Islet of Langerhans (tissue), 1 donor: ENCODE data around the gene NACC1.

ENCODE experiments used
- FAIRE-seq: peaks from one replicate; lab custom pipeline; 2011; peaks lifted over from hg19 to GRCh38; lab: Jason Lieb, UNC

NACC1 gene

GRCh38 chr19:13117772-13118423 is at the start of gene NACC1:
Gene NACC1 (plus strand): TSS chr19:13118264. CDS start chr19:13135208, 16,944 bp downstream.
- FAIRE-seq: no peak

DNA sequence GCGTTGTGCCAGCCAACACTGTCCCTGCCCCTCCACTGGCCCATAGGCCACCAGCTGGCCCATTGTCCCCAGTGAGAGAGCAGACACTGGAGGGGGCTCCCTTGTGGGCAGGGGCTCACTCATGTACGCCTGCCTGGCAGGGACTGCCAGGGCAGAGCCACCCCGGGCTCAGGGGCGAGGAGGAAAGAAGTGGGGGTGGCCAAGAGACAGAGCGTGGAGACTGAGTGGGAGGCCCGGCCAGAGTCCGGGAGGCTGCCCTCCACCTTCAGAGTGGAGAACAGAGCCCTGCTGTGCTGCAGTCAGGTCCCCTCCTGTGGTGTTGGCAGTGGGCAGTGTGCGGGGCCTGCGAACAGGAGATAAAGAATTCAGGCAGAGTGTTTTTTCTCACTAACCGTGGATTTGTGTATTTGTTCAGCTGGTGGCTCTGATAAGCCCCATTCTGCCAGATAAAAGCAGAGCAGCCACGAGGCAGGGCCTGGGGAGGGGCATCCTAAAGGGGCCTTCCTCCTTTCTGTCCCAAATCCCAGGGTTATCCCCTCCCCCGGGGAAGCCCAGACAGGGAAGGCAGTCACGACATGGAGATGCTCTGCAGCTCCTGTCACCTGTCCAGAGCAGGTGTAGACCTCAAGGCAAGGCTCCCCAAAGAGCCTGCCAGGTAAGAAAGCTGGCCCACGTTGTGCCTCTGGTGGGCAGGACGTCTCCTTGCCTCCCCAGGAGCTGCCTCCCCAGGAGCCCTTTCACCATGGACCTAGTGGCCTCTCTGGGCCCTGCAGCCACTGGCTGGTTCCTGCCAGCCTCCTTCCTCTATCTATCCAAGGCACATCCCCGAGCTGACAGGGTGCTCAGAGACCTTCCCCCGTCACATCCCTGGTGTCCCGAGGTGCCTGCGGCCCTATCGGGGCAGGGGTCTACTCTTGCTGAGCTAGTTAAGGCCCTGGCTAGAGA is 48.4 kb upstream of the NACC1 start:
- no peak for FAIRE-seq

DNA sequence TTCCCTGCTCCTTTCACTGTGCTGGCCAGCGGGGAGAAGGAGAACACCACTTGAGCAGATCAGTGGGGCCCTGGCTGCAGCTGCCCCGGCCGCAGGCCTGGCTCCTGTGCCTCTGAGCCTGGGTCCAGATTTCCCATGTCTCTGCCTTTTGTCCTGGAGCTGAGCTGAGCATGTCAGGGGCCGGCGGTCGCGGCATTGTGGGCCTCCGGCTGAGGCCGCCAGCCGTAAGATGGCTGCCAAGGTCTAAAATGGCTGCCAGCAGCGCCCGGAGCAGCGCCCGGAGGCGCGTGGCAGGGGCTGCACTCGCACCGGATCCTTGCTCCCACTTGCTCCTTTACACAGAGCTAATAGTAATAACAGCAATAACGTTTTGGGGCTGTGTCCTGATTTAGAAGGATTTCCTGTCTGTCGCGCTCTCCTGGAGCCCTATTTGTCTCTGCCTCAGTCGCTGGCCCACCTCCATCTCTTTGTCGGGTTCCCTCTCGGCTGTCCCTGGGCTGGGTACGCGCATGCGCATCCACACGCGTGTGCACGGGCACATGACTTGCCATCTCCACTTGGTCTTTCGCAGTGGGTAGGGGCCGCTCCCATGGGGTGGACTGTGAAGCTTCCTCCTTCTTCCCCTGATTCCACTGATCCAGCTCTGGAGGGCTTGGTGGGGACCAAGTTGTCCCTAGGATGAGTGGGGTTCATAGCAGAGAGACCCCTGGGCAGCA is 47.5 kb upstream of the NACC1 start:
- FAIRE-seq: no peak

- no peak for FAIRE-seq
These were observed 46.4 kb upstream of the NACC1 start for GRCh38 chr19:13071444-13072187.

DNA sequence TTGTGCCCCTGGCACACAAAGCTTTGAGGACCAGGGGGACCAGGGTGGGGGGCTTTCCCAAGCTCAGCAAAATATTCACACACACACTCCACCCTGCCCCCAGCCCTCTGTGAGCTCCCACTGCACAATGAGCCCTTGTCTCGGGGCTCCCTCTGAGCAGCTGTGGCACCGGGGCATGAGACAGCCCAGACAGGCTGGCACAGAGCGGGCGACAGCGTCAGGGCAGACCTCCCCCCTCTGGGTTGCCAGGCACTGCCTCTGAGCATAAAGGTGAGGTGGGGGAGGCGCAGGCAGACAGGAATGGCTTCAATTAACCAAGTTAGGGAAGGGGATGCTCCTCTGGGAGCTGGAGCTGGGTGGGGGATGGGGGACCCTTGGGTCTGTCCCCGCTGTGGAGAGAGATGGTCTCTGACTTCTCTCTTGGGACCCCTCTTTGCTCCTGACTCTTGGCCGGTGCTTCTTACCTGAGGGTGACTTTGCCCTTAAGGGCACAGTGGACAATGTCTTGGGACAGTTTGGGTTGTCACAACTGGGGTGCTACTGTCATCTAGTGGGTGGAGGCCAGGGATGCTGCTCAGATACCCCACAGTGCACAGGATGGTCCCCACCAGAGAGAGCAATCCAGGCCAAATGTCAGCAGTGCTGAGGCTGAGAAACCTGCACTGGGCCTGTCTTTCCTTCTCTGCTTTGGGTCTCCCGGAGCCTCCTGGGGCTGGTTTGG is 45.7 kb upstream of the NACC1 start:
- no peak for FAIRE-seq

DNA sequence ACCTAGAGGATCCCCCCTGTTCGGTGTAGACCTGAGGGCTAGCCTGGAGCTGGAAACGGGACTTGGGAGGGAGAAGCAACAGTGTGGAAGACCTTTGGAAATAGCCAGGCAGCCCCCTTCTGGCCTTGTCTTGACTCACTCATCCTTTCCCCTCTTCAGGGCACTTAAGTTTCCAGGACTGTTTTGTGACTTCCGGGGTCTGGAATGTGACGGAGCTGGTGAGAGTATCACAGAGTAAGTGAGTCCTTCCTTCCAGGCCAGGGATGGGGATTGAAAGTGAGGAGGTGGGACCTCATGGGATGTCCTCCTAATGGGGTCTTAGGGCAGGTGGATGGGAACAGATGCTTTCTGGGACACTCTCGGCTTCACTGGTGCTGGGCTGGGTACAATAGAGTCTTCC is 44.8 kb upstream of the NACC1 start:
- no peak for FAIRE-seq

DNA sequence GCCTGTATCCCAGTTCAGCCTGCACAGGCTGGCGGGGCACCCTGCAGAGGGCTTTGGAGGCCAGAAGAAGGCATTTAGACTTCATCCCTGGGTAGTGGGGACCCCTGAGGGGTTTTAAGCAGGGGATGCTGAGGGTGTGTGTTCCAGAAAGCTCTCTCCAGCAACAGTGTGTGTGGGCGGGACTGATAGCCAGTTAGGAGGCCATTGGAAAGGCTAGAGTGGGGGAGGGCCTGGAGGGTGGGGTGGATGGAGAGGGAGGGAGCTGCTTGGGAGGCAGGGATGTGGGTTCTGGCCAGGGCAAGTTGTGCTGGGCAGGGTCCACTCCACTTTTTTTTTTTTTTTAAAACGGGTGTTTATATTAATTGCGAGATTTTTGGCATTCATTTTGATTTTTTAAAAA is 43.7 kb upstream of the NACC1 start:
- FAIRE-seq: no peak

DNA sequence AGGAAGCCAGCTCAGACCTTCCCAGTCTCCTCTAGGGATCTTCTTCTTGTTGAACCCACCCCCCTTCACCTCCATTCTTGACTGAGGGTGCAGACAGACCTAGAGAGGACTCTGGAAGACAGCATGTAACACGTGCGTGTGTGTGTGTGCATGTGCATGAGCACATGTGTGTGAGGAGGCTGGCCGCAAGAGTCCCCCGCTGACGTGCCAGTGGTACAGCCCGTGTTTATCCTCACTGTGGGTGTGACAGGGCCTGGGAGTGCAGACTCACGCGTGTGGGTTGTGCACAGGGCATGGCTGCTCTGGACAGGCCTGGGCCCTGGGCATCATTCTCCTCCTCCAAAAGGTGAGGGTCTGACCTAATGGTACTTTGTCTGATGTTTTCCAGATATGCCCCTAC is 41.7 kb upstream of the NACC1 start:
- no peak for FAIRE-seq

- no peak for FAIRE-seq
These were observed 41.3 kb upstream of the NACC1 start for GRCh38 chr19:13076787-13077186.

DNA sequence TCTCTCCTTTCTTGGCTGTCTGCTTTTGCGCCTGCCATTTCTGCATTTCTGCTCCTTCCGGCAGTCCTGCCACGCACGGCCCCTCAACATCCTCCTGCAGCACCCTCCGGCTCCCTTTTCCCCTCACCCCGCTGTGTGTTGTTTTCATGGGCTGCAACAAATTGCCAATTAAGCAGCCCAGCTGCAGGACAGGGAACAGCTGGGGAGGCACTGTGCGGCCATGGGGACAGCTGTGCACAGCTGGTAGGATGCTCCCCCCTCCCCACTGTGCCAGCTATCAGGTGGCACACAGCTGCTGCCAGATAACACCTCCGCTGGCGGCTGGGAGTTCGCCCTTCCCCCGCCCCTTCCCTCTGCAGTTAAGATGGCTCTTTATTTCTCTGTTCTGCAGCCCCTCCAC is 40.8 kb upstream of the NACC1 start:
- no peak for FAIRE-seq

DNA sequence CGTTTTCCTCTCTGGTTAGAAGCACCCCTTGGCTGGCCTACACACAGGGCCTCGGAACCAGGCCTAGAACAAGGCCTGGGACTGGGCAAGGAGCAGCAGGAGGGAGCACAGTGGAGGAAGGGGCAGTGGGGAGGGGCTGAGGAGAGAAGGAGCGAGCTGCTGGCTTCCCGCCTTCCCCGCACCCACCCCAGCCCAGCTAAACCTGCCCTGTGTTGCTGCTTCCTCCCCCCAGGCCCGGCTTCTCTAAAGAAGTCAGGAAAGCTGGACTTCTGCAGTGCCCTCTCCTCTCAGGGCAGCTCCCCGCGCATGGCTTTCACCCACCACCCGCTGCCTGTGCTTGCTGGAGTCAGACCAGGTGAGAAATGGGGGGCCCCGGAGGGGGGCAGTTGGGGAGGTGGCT is 39.7 kb upstream of the NACC1 start:
- no peak for FAIRE-seq

DNA sequence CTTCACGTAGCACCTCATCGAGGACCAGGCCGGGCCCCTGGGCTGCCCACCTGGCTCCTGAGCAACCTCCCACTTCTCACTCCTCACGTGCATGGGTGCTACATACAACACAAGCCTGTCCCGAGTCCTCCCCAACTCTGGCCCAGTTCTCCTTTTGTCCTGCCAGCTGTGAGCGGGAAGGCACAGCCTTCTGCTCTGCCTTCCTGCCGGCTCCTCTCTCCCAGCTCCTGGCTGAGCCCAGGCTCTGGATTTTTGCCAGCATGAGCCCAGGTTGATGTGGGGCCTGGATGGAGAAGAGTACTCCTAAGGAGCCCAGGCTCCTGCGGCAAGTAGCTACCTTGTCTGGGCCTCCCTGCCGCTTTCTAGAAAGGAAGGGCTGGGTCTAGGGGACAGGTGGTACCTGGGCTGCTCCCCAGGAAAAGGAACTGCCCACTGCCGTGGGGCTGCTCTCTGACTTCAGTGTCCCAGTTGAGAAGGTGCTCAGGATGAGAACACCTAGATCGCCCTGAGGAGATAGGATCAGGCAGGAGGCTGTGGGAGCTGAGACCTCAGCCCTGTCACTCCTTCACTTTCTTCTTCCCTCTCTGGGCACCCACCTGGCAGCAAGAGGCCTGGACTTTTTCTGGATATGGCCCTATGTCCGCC is 39.0 kb upstream of the NACC1 start:
- FAIRE-seq: no peak

DNA sequence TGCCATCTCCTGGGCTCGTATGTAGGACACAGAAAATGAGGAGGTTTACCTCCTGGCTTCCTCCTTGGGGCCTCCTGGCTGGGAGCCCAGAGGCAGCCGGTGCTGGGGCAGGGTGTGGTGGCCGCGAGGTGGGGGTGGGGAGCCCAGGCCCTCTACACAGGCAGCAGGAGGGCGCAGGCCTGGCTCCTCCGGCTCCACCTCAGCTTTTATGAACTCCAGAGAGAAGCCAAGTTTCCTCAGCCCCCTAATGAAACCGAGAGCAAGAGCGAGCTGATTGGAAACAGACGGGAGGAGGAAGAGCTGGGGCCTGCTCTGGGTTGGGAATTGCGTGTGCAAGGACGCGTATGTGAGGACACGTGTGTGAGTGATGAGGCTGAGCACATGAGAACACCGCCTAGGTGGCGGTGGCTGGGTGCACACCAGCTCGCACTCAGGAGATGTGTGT is 38.5 kb upstream of the NACC1 start:
- no peak for FAIRE-seq

- no peak for FAIRE-seq
These were observed 35.7 kb upstream of the NACC1 start for GRCh38 chr19:13082192-13083007.

DNA sequence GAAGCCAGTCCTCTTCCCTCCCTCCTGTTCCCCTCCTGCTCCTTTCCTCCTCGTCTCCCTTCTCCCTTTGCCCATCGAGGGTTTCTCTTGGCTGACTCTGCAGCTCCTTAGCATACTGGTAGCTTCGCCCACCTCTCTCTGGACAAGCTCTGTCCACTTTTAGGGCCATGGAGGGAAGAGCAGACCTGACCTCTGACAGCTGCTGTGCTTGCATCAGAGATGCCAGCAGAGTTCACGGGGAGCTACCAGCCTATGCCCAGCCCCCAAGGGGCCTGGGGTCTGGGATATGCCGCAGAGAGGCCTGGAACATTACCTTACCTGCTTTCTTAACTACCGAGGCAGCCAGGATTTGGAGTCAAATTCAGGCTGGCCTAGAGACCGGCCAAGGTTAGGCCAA is 35.1 kb upstream of the NACC1 start:
- FAIRE-seq: no peak

- no peak for FAIRE-seq
These were observed 34.4 kb upstream of the NACC1 start for GRCh38 chr19:13083627-13084026.

DNA sequence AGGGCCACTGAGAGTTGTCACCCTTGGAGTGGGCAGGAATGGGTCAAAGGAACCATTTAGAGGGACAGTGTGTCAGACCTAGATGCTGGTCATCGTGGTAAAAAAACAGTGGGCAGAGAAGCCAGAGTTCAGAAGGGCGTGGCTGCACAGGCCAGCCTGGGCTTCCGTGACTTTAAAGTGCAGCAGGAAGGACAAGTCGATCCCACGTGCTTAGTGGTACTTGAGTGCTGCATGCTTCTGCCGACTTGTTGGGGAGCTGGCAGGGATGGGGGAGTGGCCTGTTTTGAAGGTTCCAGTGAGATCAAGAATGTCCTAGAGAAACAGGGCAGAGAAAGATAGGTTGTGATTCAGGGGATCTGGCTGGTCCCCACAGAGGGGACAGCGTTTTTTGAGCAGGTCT is 32.4 kb upstream of the NACC1 start:
- FAIRE-seq: no peak

DNA sequence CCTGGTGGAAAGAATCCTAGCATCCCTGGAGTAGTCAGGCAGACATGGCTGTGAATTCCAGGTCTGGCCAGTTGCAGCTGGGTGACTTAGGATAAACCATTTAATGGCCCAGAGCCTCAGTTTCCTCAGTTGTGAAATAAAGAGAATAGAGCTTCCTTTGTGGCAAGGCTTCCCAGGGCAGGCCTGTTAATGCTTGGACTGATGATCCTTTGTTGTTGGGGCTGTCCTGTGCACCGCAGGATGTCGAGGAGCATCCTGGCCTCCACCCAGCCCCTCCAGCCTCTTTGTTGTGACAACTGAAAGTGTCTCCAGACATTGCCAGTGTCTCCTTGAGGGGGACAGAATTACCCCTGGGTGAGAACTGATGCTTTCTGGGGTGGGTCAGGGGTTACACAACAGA is 31.7 kb upstream of the NACC1 start:
- FAIRE-seq: no peak

- FAIRE-seq: no peak
These were observed 30.8 kb upstream of the NACC1 start for GRCh38 chr19:13087295-13087694.
